Endothelial cell of umbilical vein (primary cell): ENCODE measurements around the gene SUN3. TPM values are rescaled to one million over a fixed set of nuclear protein-coding genes. Genes with fewer than 3 reads are reported as not detected.

Experiments used
- BruUV-seq: library from RNA; stranded (reverse); fragments of 400-500 nt; replicated peaks from 2 replicates; lab custom pipeline; 2021; lab: Mats Ljungman, UMichigan
- CTCF ChIA-PET: fragments of 300-600, 350-600 bp; sonication (Branson Sonifier 250); formaldehyde crosslinking; loops from one replicate; lab custom pipeline; 2021; ENCODE audit warnings: antibody characterized with exemption, inconsistent platforms; lab: Charles Lee
- POLR2A ChIA-PET: fragments of 300-600, 350-600 bp; sonication (Branson Sonifier 250); formaldehyde crosslinking; loops from one replicate; lab custom pipeline; 2021; ENCODE audit warnings: antibody characterized with exemption, inconsistent platforms; lab: Charles Lee
- DNase-seq: peaks from one replicate; pipeline ENCODE4 v3.0.0-alpha.2; 2011; ENCODE audit warnings: low read depth, low spot score
- FAIRE-seq: peaks from 2 replicates; lab custom pipeline; 2011; peaks lifted over from hg19 to GRCh38; lab: Jason Lieb, UNC
- H2AFZ ChIP-seq: 2 replicates; pipeline ENCODE4 v1.6.0; 2012; ENCODE audit warnings: low read depth, low read length, control low read depth, inconsistent platforms
- H3K27ac ChIP-seq: 2 replicates; pipeline ENCODE4 v1.5.1; 2011; ENCODE audit warnings: low read depth, mild to moderate bottlenecking, control low read depth, low read length, moderate library complexity; ENCODE audit not compliant: insufficient read depth
- H3K27me3 ChIP-seq, 2 experiments: 2 replicates each; pipeline versions ENCODE4 v1.6.0 to v1.6.1; 2011; ENCODE audit warnings: low read length in 2 of 2, mixed read lengths in 1 of 2; ENCODE audit not compliant: control insufficient read depth in 2 of 2, insufficient read depth in 2 of 2
- H3K36me3 ChIP-seq, 2 experiments: 2 replicates in 1 of 2; 3 replicates in 1 of 2; pipeline ENCODE4 v1.5.1; 2011; ENCODE audit warnings: low read length in 2 of 2, mild to moderate bottlenecking in 1 of 2, moderate library complexity in 1 of 2; ENCODE audit not compliant: control insufficient read depth in 2 of 2, insufficient read depth in 2 of 2; ENCODE audit errors: extremely low read depth in 1 of 2
- H3K4me1 ChIP-seq: 3 replicates; pipeline ENCODE4 v1.5.1; 2011; ENCODE audit warnings: mild to moderate bottlenecking, low read length; ENCODE audit not compliant: control insufficient read depth, insufficient read depth; ENCODE audit errors: extremely low read depth
- H3K4me2 ChIP-seq: 2 replicates; pipeline ENCODE4 v1.6.1; 2011; ENCODE audit warnings: low read length, control low read depth, mixed read lengths; ENCODE audit not compliant: insufficient read depth
- H3K4me3 ChIP-seq, 3 experiments: fragments of 200-600 bp in 1 of 3; sonication (generic), shearing (Covaris generic) in 1 of 3; replicated peaks in 1 of 3; 2 replicates each; pipeline ENCODE4 v1.5.1; 2011 to 2016; ENCODE audit warnings: control low read depth in 3 of 3, low read length in 3 of 3, mild to moderate bottlenecking in 2 of 3, inconsistent platforms in 1 of 3, low read depth in 1 of 3, moderate library complexity in 1 of 3; ENCODE audit not compliant: insufficient read depth in 1 of 3
- H3K79me2 ChIP-seq: 2 replicates; pipeline ENCODE4 v1.6.0; 2012; ENCODE audit warnings: low read length, inconsistent platforms; ENCODE audit not compliant: control insufficient read depth, insufficient read depth
- H3K9ac ChIP-seq: replicated peaks from 2 replicates; pipeline ENCODE3; 2011; ENCODE audit warnings: low read length, control low read depth; ENCODE audit not compliant: insufficient read depth; ENCODE audit errors: extremely low read depth
- H3K9me1 ChIP-seq: replicated peaks from 3 replicates; pipeline ENCODE4 v1.6.0; 2011; ENCODE audit warnings: mild to moderate bottlenecking, low read length; ENCODE audit not compliant: control insufficient read depth, insufficient read depth; ENCODE audit errors: extremely low read depth
- H3K9me3 ChIP-seq: replicated peaks from 2 replicates; pipeline ENCODE4 v1.5.1; 2012; ENCODE audit warnings: low read length, inconsistent platforms; ENCODE audit not compliant: control insufficient read depth, insufficient read depth
- H4K20me1 ChIP-seq: replicated peaks from 2 replicates; pipeline ENCODE3; 2011; ENCODE audit warnings: mild to moderate bottlenecking, low read length; ENCODE audit not compliant: control insufficient read depth, insufficient read depth; ENCODE audit errors: extremely low read depth
- EZH2 ChIP-seq: IDR thresholded peaks from 2 replicates; pipeline ENCODE4 v1.6.1; 2012; ENCODE audit warnings: borderline replicate concordance, low read depth, mild to moderate bottlenecking, moderate library complexity, low read length, inconsistent platforms; ENCODE audit not compliant: severe bottlenecking
- FOS ChIP-seq: IDR thresholded peaks from 2 replicates; pipeline ENCODE4 v1.6.1; 2011; ENCODE audit warnings: mild to moderate bottlenecking, low read length, moderate library complexity, borderline replicate concordance; ENCODE audit not compliant: insufficient read depth
- JUN ChIP-seq: IDR thresholded peaks from 2 replicates; pipeline ENCODE4 v1.6.1; 2011; ENCODE audit warnings: borderline replicate concordance, low read depth; ENCODE audit not compliant: insufficient read length, insufficient read depth
- POLR2A ChIP-seq: IDR thresholded peaks from 2 replicates; pipeline ENCODE4 v1.6.1; 2012; ENCODE audit warnings: low read depth, mild to moderate bottlenecking, control low read depth, low read length
- POLR2AphosphoS5 ChIP-seq: IDR thresholded peaks from 2 replicates; pipeline ENCODE4 v1.6.1; 2012; ENCODE audit warnings: low read depth, mild to moderate bottlenecking, control low read depth, low read length, moderate library complexity; ENCODE audit not compliant: insufficient read depth
- dilution Hi-C: fragments of 300-500 bp; cut with MboI; formaldehyde crosslinking; loops from one replicate; pipeline ENCODE4 v1.15.0; 2019; ENCODE audit warnings: low sequenced_read_pairs; ENCODE audit not compliant: extremely low pct_ligation_motif_present
- intact Hi-C: fragments of 100-400 bp; cut with micrococcal nuclease; formaldehyde crosslinking; loops from one replicate; pipeline ENCODE4 v1.10.0; 2022
- polyA plus RNA-seq, 4 experiments: library from polyadenylated mRNA; depleted of rRNA in 3 of 4; stranded (reverse) in 3 of 4; unstranded in 1 of 4; fragments of >200 nt; gene quantifications; 2 replicates each; pipeline versions ENCODE4 v1.2.1 to v1.2.3, GENCODE V29; 2011 to 2012; ENCODE audit warnings: missing spikeins in 1 of 4
- total RNA-seq: library from RNA; stranded (reverse); gene quantifications from 2 replicates; pipeline ENCODE4 v1.2.3, GENCODE V29; 2021
- TF ChIP-seq, protein P1 (sequence below): IDR thresholded peaks from 2 replicates; pipeline ENCODE4 v1.6.1; 2011; ENCODE audit not compliant: insufficient read depth, insufficient read length
- TF ChIP-seq, protein P2 (sequence below), 2 donors: IDR thresholded peaks; 1 replicate in 1 of 2; 2 replicates in 1 of 2; pipeline ENCODE4 v1.5.1; 2011; ENCODE audit warnings: low read length in 2 of 2, mild to moderate bottlenecking in 2 of 2, moderate library complexity in 2 of 2, control low read depth in 1 of 2, inconsistent platforms in 1 of 2, low read depth in 1 of 2; ENCODE audit not compliant: insufficient read depth in 1 of 2; ENCODE audit errors: extremely low read depth in 1 of 2

The SUN3 gene
- total and polyA plus RNA-seq, 2 donors (not counting 3 experiments of a cell fraction or from before 2014, with no cell fraction given), result not detected

DNA sequence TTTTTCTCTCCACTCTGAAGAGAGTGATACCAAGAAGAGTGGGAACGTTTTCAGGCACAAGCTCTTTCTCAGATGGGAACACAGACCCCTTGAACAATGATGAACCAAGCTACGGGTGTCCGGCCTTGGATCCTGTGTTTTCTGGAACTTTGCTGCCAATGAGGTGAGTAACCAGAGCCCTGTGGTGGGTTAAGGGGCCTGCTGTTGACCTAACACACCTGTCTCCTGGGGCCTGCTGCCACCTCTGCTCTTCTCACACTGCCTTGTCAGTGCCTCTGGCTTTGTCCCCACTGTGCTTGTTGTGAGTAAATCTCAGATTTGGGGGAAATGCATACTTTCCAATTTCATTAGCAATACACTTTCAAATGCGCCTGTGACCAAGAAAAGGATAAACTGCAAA is 79.2 kb downstream of the SUN3 start:
- H4K20me1 ChIP-seq, result no peaks in the 10 kb centered on the region
- POLR2A ChIA-PET, result no interaction called here
- no peak overlapping the region for H3K4me3 ChIP-seq
- no peaks in the 10 kb centered on the region for H3K79me2 ChIP-seq
- H3K4me2 ChIP-seq, result no peak overlapping the region
- no peak for FAIRE-seq
- no peak overlapping the region for H3K9ac ChIP-seq
- no peaks in the 10 kb centered on the region for H3K27me3 ChIP-seq
- peaks cover 2 to 7% of the 10 kb centered on the region in 2 experiments for H3K36me3 ChIP-seq
- peaks cover 56% of the 10 kb centered on the region for H3K4me1 ChIP-seq
- no peaks in the 10 kb centered on the region for H3K9me3 ChIP-seq
- CTCF ChIA-PET, result interaction anchor here (1.1 to 12.0 kb wide), 3 partner anchors 10 to 683 kb away, joined by 3 to 371 read pairs (median 4); no protein-coding TSS in a partner anchor
- dilution Hi-C loops, result no loop called here
- intact Hi-C loops, result loop anchor here (5.0 to 10.0 kb wide), 2 partner anchors 88 to 1405 kb away; partner anchors contain the start of gene C7orf57
- TF ChIP-seq JUN (no peak), EZH2 (no peak), POLR2A (no peak), FOS (no peak), POLR2AphosphoS5 (no peak)
- TF ChIP-seq, protein P1, sequence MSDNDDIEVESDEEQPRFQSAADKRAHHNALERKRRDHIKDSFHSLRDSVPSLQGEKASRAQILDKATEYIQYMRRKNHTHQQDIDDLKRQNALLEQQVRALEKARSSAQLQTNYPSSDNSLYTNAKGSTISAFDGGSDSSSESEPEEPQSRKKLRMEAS, result no peak
- TF ChIP-seq, protein P2, sequence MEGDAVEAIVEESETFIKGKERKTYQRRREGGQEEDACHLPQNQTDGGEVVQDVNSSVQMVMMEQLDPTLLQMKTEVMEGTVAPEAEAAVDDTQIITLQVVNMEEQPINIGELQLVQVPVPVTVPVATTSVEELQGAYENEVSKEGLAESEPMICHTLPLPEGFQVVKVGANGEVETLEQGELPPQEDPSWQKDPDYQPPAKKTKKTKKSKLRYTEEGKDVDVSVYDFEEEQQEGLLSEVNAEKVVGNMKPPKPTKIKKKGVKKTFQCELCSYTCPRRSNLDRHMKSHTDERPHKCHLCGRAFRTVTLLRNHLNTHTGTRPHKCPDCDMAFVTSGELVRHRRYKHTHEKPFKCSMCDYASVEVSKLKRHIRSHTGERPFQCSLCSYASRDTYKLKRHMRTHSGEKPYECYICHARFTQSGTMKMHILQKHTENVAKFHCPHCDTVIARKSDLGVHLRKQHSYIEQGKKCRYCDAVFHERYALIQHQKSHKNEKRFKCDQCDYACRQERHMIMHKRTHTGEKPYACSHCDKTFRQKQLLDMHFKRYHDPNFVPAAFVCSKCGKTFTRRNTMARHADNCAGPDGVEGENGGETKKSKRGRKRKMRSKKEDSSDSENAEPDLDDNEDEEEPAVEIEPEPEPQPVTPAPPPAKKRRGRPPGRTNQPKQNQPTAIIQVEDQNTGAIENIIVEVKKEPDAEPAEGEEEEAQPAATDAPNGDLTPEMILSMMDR (IDR thresholded peaks at IDR 0.05; ENCODE audit: extremely low read depth in 1 of 2, insufficient read depth in 1 of 2, low read depth in 1 of 2, low read length in 2 of 2), result no peak
- H2AFZ ChIP-seq, result no peak overlapping the region
- no peaks in the 10 kb centered on the region for H3K9me1 ChIP-seq
- no TSS peak for BruUV-seq
- peak overlapping the region; percentile 44 for H3K27ac ChIP-seq
- DNase-seq, result no peak
